GM21447 (cell line): ENCODE results near the gene HCN1.
"Not testable (repeated sequence)": the region's sequence is repeated elsewhere in the genome, so short reads cannot be mapped to it uniquely, and the experiment has no call there.

Experiments used
- ATAC-seq: cut with Tn5 transposase; IDR thresholded peaks from one replicate; pipeline ENCODE4 v1.9.1; 2021; ENCODE audit not compliant: unreplicated experiment

Gene HCN1

DNA sequence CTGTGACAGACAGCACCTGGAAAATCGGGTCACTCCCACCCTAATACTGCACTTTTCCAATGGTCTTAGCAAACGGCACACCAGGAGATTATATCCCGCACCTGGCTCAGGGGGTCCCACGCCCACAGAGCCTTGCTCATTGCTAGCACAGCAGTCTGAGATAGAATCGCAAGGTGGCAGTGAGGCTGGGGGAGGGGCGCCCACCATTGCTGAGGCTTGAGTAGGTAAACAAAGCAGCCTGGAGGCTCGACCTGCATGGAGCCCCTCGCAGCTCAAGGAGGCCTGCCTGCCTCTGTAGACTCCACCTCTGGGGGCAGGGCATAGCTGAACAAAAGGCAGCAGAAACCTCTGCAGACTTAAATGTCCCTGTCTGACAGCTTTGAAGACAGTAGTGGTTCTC, 383.6 kb downstream of the HCN1 start:
- not testable (repeated sequence) for ATAC-seq

DNA sequence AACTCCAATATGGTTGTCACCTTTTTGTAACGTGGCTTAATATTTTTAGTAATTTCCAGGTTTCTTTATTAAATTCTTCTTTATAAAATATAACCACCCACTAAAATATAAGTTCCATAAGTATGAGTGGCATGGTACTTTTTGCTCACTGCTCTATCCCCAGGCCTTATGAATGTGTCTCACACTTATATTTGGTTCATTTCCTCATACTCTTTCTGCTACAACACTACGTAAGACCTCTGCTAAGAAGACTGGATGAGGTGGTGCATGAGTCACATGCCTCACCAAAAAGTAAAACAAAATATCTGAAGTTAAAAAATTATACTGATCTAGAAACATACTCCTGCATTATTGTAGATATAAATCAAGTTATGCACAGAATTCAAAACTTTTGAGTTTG, 400.9 kb downstream of the HCN1 start:
- ATAC-seq, result no peak

DNA sequence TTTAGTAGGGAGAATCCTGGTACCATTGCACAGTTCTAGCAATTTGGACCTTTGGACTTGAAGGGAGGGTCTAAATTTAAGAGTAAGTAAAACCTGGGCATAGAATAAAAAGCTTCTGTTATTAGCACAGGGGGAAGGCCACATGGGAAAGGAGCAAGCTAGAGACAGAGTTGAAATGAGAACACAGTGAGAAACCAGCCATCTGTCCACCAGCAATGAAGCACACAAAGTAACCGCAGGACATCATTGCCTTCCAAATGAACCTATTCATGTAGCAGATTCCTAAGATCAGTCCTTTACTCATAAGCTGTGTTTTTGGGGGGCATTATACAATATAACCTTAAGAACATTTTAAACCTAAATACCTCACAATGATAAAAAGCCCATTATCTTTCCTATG, 407.4 kb downstream of the HCN1 start:
- no peak for ATAC-seq

DNA sequence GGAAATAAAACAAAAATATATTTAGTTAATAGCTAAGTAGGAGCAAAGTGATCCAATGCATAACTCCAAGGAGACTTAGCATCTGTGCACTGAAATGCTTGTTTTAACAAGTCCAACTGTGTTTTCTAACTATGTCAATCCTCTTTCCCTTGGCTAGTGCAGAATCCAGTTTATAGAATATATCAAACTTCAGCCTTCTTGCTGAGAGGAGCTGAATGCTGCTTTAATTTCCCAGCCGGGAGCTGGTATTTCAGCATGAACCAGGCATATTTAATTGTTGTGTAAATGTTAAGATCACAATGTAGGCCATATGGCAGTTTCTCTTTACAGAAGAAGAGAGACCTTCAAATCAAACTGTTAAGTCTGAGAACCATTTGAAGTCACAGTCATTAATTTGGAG, 411.7 kb downstream of the HCN1 start:
- no peak for ATAC-seq

DNA sequence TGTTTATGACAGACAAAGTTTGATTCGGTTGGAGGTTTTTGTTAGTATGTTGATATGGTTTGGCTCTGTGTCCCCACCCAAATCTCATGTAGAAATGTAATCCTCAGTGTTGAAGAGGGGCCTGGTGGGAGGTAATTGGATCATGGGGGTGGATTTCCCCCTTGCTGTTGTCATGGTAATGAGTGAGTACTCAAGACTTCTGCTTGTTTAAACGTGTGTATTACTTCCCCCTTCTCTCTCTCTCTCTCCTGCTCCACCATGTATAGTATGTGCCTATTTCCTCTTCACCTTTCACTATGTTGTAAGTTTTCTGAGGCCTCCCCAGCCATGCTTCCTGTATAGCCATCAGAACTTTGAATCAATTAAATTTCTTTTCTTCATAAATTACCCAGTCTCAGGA, 415.1 kb downstream of the HCN1 start:
- no peak for ATAC-seq

DNA sequence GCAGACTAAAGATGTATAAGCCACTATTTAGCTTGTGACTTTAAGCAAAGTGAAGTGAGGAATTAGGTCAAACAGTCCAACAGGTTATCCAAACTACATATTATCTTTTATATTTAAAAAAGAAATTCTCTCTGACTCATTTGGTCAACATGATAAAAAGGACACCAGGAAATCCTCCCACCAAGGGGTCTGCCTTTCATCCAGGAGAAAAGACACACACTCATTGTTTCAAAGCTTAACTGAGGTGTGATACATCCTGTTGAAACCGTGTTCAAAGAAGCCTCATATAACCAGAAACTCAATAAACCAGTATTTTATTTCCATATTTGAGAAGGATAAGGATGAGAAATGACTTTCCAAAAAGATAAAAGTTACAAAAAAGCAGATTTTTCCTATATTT, 417.1 kb downstream of the HCN1 start:
- no peak for ATAC-seq

DNA sequence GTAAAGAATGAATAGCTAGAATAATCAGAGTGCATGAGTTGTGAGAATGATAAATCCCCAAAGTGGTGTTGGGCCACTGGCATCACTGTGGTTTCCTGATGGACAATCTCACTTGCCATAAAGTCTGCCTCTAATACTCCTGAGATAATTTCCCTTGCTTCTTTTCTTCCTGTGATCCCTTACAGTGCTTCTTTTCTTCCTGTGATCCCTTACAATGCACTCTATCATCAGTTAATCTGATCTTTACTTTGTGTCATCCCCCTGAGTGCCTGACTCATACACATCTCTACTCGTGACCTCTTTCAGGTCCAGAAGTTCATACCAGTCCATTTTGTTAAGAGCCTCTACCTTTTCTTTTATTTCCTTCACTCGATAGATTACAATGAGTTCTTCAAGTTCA, 418.3 kb downstream of the HCN1 start:
- no peak for ATAC-seq

DNA sequence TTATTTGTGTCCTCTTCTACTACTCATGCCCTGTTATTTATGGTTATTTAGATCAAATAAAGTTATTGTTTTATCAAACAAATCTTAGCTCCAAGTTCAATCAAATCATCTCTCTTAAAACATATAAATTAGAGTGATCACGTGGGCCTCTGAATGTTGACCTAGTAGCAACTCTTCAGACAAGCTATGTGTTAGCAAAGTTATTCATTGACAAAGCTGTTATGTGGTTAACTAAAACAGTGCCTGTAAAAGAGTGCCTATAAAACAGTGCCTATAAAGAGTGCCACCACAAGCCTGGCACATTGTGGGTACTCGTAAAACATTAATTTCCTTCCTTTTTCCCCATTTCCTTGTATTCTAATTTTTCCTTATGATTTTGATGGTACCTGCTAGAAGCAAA, 421.9 kb downstream of the HCN1 start:
- no peak for ATAC-seq

DNA sequence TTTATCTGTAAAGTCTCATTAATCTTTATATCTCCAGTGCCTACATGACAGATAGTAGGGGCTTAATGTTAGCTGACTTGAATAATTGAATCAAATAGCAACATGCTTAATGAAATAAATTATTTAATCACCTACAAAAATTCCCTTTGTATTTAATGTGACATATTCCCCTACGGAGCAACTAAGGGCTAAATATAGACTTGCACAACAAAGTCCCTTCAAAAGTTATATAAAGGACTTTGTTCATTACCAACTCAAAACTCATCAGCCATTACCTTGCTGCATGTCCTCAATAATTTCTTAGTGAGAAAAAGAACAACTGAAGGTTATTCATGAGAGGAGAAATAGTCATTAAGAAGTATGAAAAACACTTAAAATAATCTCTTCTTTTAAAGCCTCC, 424.6 kb downstream of the HCN1 start:
- no peak for ATAC-seq

DNA sequence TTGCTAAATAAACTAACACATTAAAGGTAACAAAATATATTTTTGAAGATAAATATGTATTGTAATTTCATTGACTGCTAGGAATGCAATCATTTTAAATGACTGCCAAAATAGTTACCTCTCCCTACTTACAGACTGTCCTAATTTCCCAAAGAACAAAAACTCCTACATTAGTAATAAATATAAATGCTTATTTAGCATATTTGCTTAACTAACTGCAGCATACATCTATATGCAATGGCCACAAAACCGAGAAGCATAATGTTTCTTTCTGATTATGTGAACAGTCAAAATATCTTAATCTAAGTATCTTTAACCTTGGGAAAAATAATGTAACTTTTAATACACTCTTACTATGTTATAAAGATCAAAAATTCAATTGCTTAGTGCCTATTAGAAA, 431.7 kb downstream of the HCN1 start:
- no peak for ATAC-seq

DNA sequence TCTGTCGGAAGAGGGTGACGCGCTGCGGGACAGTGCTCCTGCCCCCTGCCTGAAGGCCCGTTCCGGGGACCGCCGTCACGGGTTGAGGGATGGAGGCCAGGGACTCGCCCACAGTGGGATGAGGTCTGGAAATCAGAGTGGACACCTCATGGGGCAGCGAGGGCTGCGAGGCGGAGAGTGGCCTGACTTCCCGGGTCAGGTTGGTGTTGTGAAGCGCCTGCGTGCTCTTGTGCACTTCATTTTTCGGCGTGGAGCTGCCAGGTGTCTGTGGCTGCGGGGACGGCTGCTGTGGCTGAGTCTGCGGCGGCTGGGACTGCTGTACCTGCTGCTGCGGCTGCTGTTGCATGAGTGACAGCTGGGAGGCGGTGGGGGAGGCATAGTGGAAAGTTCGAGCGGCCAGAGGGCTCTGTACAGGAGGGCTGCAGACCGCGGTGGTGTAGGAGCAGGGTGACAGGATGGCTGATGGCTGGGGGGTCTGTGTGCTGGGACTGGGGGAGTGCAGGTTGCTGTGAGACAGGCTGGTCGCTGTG, 434.1 kb downstream of the HCN1 start:
- ATAC-seq, result no peak

DNA sequence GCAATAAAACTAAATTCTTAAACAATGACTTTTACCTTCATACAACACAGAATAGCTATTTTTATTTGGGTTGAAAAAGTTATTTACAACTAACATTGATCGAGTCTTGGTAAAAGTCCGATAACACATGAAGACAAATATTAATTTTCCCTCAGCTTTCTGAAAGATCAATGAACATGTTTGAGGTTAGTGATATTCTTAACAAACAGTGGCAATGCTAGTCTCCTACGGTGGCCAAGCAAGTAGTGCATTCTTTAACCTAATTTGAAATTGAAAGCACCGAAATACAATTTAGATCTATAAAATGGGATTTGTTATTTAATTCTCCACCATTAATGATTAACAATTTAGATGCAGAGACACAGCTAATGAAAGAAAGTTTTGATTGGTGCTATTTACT, 435.1 kb downstream of the HCN1 start:
- no peak for ATAC-seq

DNA sequence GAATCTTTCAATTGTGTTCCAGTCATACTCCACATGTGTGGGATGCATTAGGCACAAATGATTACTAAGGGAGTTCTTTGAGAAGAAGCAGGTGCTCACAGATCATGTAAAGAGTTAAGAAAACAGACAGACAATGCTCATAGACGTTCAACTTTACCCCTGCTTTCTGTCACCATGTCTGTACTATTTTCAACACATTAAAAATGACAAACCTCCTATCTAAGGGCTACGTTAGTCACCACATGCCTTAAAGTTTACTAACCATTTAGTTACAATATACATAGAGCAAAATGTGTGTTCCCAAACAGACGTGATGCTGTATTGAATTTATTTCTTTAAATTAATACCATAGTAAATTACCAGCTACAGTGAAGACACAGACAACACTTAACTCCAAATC, 435.9 kb downstream of the HCN1 start:
- ATAC-seq, result no peak

DNA sequence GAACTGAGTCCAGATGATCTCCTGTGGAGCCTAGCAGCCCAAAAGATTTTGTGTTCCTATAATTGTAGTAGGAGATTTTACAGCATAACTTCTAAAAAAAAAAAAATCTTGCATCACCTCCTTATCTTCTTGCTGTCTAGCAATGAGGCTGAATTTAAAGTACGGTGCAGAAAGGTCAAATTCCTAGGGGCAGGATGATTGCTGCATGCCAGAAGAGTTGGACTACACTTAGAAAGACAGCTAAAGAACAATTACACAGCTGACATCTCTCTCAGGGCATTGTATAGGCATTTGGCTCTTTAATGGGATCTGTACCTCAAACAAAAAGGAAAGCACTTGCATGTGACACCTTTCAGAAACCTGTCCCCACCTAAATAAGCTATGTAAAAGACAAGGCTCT, 443.2 kb downstream of the HCN1 start:
- no peak for ATAC-seq

DNA sequence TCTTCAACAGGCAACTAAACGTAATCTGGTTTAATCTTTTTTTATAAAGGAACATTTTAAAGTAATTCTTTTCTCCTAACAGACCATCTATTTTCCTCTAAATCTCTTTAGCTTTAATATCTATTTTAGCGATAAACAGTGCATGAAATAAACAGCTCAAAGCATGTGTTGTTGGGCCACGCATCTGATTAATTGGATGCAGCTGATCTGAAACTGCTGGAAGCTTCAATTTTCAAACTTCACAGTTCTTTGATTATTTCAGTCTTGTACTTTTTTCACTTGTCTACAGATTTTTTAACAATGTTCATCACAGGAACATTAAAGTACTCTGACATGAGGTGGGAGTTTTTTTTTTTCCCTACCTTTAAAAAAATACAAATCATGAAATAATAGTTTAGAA, 443.6 kb downstream of the HCN1 start:
- no peak for ATAC-seq

DNA sequence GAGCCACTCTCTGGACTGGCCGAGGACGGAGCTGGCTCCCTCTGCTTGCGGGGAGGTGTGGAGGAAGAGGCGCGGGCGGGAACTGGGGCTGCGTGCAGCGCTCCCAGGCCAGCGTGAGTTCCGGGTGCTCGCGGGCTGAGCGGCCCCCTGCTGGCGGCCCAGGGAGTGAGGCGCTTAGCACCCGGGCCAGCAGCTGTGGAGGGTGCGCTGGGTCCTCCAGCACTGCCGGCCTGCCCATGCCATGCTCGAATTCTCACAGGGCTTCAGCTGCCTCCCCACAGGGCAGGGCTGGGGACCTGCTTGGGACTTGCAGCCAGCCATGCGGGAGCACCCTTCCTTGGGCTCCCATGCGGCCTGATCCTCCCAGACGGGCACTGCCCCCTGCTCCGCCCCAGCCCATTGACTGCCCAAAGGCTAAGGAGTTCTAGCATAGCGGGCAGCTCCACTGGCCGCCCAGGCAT, 470.6 kb downstream of the HCN1 start:
- no peak for ATAC-seq

DNA sequence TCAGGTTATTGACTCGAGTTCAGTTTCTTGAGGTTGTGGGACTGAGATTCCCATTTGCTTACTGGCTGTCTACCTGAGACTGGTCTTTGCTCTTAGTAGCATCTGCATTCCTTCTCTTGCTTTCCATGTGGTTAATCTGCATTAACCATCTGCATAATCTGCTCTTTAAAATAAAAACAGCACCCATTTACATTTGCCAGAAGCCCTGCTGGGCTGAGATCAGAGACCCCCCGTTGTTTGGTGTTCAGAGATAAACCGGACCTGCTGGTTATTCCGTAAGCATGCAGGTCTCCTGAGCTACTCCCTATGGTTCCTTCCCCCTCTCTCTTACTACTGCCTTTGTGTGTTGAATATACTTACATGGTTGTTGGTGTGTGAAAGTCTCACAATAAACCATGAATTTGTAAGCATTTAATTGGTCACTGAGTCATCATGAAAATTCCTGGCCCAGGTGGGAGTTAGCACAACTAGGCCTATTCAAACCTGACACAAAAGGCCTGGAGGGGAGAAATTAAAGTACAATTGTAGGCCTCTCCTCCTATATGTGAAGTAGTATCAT, 490.7 kb downstream of the HCN1 start:
- no peak for ATAC-seq
